Measurements from ENCODE around the gene AUTS2. TPM values are rescaled to one million over a fixed set of nuclear protein-coding genes. Genes with fewer than 3 reads are reported as not detected.

The AUTS2 gene
- total and polyA plus RNA-seq, 11 donors, result 3.4 to 14.0 (median 7.3) TPM

GRCh38 chr7:69696054-69696591 is 97.8 kb downstream of the AUTS2 start:
- no peak overlapping the region for H3K4me3 ChIP-seq
- intact Hi-C loops (cut with DNase I), result no loop called here
- peaks cover 0 to 8% (median 0%) of the 10 kb centered on the region in 12 donors for H3K4me1 ChIP-seq
- DNase-seq, result no peak
- TF ChIP-seq CTCF (IDR thresholded peaks at IDR 0.05) (no peak), POLR2A (IDR thresholded peaks at IDR 0.05) (no peak)
- 63 to 72% (median 69%) methylated on average over 7 of the region's 7 CpGs for WGBS, 4 donors
- H3K27ac ChIP-seq, result no peak overlapping the region
- no peaks in the 10 kb centered on the region for H3K9me3 ChIP-seq
- H3K27me3 ChIP-seq, result no peaks in the 10 kb centered on the region
- no peak for ATAC-seq
- no peaks in the 10 kb centered on the region for H3K36me3 ChIP-seq

- Histone ChIP-seq H3K9me3 (no peaks in the 10 kb centered on the region), H3K27me3 (no peaks in the 10 kb centered on the region), H3K4me3 (no peak overlapping the region), H3K27ac (no peak overlapping the region), H3K4me1 (peaks cover 0 to 8% (median 0%) of the 10 kb centered on the region in 12 donors), H3K36me3 (no peaks in the 10 kb centered on the region)
- DNase-seq (no peak), ATAC-seq (no peak)
- intact Hi-C loops (cut with DNase I), result no loop called here
- 73 to 80% (median 76%) methylated on average over 5 of the region's 5 CpGs for WGBS, 4 donors
- TF ChIP-seq CTCF (IDR thresholded peaks at IDR 0.05), result no peak
Measured at GRCh38 chr7:69696686-69697685, 98.7 kb downstream of the AUTS2 start.

GRCh38 chr7:69698109-69698825 is 100.0 kb downstream of the AUTS2 start:
- WGBS, 4 donors, result 83 to 94% (median 92%) methylated on average over 5 of the region's 5 CpGs
- no peak for ATAC-seq
- no peak overlapping the region for H3K4me3 ChIP-seq
- intact Hi-C loops (cut with DNase I), result no loop called here
- no peaks in the 10 kb centered on the region for H3K9me3 ChIP-seq
- no peaks in the 10 kb centered on the region for H3K36me3 ChIP-seq
- H3K4me1 ChIP-seq, result peaks cover 0 to 8% (median 3%) of the 10 kb centered on the region in 12 donors
- H3K27me3 ChIP-seq, result no peaks in the 10 kb centered on the region
- no peak for DNase-seq
- H3K27ac ChIP-seq, result no peak overlapping the region
- no peak for TF ChIP-seq POLR2A (IDR thresholded peaks at IDR 0.05)
- TF ChIP-seq CTCF (IDR thresholded peaks at IDR 0.05), result no peak

GRCh38 chr7:69699931-69700330 is 101.7 kb downstream of the AUTS2 start:
- WGBS, 4 donors, result 68 to 78% (median 76%) methylated on average over 2 of the region's 2 CpGs
- H3K27me3 ChIP-seq, result no peaks in the 10 kb centered on the region
- intact Hi-C loops (cut with DNase I), result no loop called here
- ATAC-seq (no peak), DNase-seq (no peak)
- no peaks in the 10 kb centered on the region for H3K9me3 ChIP-seq
- H3K4me3 ChIP-seq, result no peak overlapping the region
- no peaks in the 10 kb centered on the region for H3K36me3 ChIP-seq
- no peak overlapping the region for H3K27ac ChIP-seq
- TF ChIP-seq POLR2A (IDR thresholded peaks at IDR 0.05) (no peak), CTCF (IDR thresholded peaks at IDR 0.05) (no peak)
- H3K4me1 ChIP-seq, result peaks cover 0 to 11% (median 7%) of the 10 kb centered on the region in 12 donors
